BE2C (cell line): ENCODE measurements around the gene RPL38.

Experiments used
- DNase-seq: peaks from one replicate; pipeline ENCODE4 v3.0.0-alpha.2; 2020
- H3K27me3 ChIP-seq: fragments of 250-450 bp; sonication (Bioruptor Pico); 2 replicates; pipeline ENCODE4 v1.5.1; 2020; ENCODE audit warnings: mild to moderate bottlenecking
- H3K36me3 ChIP-seq: fragments of 250-450 bp; sonication (Bioruptor Pico); 2 replicates; pipeline ENCODE4 v1.5.1; 2020; ENCODE audit warnings: mild to moderate bottlenecking
- H3K4me1 ChIP-seq: fragments of 250-450 bp; sonication (Bioruptor Pico); 2 replicates; pipeline ENCODE4 v1.5.1; 2020
- H3K4me3 ChIP-seq: 2 replicates; pipeline ENCODE4 v1.5.1; 2011; ENCODE audit warnings: low read depth, low read length
- H3K9me3 ChIP-seq: fragments of 250-450 bp; sonication (Bioruptor Pico); 2 replicates; pipeline ENCODE4 v1.5.1; 2020
- CTCF ChIP-seq: IDR thresholded peaks from 2 replicates; pipeline ENCODE4 v1.5.1; 2012; ENCODE audit warnings: mild to moderate bottlenecking, low read depth, low read length

Gene RPL38

GRCh38 chr17:74218436-74218835, 15.0 kb downstream of the RPL38 start:
- no peak for TF ChIP-seq CTCF
- no peak overlapping the region for H3K4me3 ChIP-seq
- H3K36me3 ChIP-seq = peaks cover 6% of the 10 kb centered on the region; the same call in 1 of the 2 replicates
- peaks cover 3% of the 10 kb centered on the region; the same call in 1 of the 2 replicates for H3K4me1 ChIP-seq
- H3K27me3 ChIP-seq = no peaks in the 10 kb centered on the region
- no peak for DNase-seq
- no peaks in the 10 kb centered on the region for H3K9me3 ChIP-seq

DNA sequence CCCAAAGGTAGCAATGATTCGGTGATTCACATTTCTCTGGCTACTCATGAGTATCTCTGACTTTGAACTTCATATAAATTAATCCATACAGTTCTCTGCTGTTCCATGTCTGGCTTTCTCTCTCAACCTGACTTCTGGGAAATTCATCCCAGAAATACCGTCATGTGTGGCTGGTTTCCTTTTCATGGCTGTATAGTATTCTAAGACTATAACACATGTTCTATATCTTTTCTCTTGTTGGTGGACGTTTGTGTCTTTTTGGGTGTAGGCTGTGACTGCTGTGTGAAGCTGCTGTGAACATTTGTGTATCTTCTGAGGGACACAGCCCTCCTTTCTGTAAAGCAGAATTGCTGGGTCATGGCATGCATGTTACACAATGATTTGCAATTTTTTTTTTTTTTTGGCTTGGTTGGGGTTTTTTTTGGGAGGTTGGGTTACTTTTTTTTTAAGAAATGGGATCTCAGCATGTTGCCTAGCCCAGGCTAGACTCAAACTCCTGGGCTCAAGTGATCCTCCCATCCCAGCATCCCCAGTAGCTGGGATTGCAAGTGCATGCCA, 16.2 kb downstream of the RPL38 start:
- DNase-seq = no peak
- no peak for TF ChIP-seq CTCF

GRCh38 chr17:74220219-74220618, 16.7 kb downstream of the RPL38 start:
- no peak for DNase-seq
- Histone ChIP-seq H3K36me3 (peaks cover 12% of the 10 kb centered on the region), H3K9me3 (no peaks in the 10 kb centered on the region), H3K27me3 (no peaks in the 10 kb centered on the region), H3K4me1 (no peaks in the 10 kb centered on the region), H3K4me3 (no peak overlapping the region)
- no peak for TF ChIP-seq CTCF

More for the DNA sequence above, 16.2 kb downstream of the RPL38 start:
- no peaks in the 10 kb centered on the region for H3K9me3 ChIP-seq
- no peak overlapping the region for H3K4me3 ChIP-seq
- no peaks in the 10 kb centered on the region for H3K27me3 ChIP-seq
- H3K4me1 ChIP-seq = no peaks in the 10 kb centered on the region
- H3K36me3 ChIP-seq = peaks cover 12% of the 10 kb centered on the region

- no peaks in the 10 kb centered on the region for H3K9me3 ChIP-seq
- no peaks in the 10 kb centered on the region for H3K27me3 ChIP-seq
- no peak overlapping the region for H3K4me3 ChIP-seq
- TF ChIP-seq CTCF = no peak
- no peak for DNase-seq
- H3K4me1 ChIP-seq = no peaks in the 10 kb centered on the region
- H3K36me3 ChIP-seq = peaks cover 12% of the 10 kb centered on the region
Observed at GRCh38 chr17:74220946-74221818, 17.7 kb downstream of the RPL38 start.

GRCh38 chr17:74222399-74222798, 18.9 kb downstream of the RPL38 start:
- Histone ChIP-seq H3K4me3 (no peak overlapping the region), H3K4me1 (no peaks in the 10 kb centered on the region), H3K27me3 (no peaks in the 10 kb centered on the region), H3K9me3 (no peaks in the 10 kb centered on the region), H3K36me3 (peaks cover 6% of the 10 kb centered on the region)
- DNase-seq = no peak
- TF ChIP-seq CTCF = no peak

DNA sequence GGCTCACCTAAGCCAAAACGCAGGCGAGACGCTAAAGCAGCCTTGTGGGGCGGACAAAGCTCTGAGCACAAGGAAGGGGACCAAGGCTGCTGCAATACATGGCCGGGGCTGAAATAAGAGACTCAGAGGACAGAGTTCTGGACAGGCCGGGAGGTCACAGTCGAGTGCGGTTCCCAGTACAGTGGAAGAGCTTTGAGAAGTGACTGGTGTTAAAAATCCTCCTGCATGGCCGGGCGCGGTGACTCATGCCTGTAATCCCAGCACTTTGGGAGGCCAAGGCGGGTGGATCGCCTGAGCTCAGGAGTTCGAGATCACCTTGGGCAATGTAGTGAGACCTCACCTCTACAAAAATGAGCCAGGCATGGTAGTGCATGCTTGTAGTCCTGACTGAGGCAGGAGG, 20.4 kb downstream of the RPL38 start:
- Histone ChIP-seq H3K9me3 (no peaks in the 10 kb centered on the region), H3K36me3 (peaks cover 5% of the 10 kb centered on the region), H3K27me3 (no peaks in the 10 kb centered on the region), H3K4me3 (no peak overlapping the region), H3K4me1 (no peaks in the 10 kb centered on the region)
- no peak for DNase-seq
- TF ChIP-seq CTCF = no peak
